ENCODE results near the gene NBEAL2.
"Not testable (repeated sequence)": the region's sequence is repeated elsewhere in the genome, so short reads cannot be mapped to it uniquely, and the experiment has no call there.

Gene NBEAL2

DNA sequence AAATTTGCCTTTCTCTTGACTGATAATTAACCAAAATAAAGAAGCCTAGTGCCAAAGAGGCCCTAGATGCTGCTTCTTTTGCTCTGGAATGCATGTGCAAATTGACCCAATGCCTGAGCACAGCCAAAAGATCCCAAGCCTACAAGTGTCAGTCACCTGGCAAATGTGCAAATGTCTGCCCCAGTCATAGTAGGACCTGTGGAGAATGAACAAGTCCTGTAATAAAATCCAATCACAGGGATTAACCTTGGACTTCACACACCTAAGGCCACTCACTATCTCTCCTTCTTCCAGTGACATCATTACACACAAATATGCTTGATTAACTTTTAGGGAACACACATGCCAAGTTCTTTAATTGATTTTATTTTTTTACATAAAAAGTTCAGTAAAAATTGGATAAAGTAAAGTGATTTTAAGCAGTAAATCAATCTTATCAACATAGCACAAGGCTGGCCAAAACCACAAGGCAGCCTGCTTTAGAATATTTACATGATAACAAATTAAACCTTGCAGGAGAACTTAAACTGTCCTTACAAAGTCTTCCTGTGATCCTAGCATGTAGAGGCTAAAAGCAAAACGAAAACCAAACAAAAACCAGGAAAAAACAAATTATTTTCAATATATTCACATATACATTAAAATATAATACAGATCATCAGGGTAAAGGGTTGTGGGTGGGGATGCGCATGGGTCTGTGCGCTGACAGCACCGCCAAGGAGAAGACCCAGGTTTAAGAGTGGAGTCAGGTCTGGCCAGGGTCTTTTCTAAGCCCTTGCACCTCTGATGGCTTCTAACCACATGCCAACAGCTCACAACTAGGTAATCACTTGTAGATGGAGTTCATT is 36.8 kb downstream of the NBEAL2 start:
- DNase-seq, result no peak

- DNase-seq, result peak; percentile 33
Measured at GRCh38 chr3:47016934-47017435, 37.5 kb downstream of the NBEAL2 start.

- DNase-seq, result no peak
Measured at GRCh38 chr3:47017504-47018268, 38.2 kb downstream of the NBEAL2 start.

DNA sequence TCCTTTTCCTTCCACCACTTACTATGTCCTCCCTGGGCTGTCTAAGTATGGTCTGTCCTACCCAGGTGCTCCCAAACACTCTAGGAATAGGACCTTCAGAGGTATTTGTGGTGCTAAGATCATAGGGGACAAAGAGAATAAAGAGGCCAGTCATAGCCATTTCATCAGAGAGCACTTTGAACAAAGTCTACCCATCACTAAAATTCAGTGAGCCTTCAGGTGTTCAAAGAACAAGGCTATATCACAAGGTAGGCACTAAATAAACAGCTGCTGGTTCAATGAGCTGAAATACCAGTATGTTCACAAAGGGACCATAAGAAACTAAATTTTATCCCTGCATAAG is 38.8 kb downstream of the NBEAL2 start:
- no peak for DNase-seq

DNA sequence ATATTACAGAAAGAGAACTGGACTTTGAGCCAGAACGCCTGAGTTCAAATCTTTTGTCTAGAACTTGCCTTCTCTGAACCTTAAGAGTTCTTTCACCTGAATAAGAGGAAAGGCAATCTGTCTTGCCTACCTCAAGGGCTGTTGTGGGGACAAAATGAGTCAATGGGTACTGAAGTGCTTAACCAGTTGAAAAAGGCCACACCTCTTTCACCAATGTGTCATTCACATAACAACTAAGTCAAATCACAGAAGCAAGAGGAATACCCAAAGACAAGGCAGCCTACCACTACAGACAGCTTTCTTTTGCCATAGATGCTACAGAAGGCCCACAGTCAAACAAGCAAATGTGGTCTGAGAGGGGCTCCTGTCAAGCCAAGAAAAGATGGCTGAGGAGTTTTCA is 39.7 kb downstream of the NBEAL2 start:
- no peak for DNase-seq

DNA sequence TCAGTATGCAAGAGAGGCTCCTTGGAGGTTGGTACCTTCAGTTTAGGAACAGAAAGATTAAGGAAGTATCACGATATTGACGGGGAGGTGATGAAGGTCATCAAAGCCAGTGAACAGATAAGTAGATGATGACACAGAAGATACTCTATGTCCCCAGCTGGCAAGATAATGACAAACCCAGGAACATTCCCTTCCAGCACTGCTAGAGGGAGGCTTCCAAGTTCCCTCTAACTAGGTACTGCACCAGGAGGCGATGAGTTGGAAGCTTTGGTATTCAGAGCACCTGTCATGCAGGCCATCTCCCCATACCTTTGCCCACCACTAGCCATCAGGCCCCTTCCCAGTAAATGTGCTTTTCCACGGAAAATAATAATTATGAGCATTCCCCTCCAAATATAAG is 40.8 kb downstream of the NBEAL2 start:
- DNase-seq, result no peak

- DNase-seq, result no peak
Measured at GRCh38 chr3:47022641-47023071, 43.2 kb downstream of the NBEAL2 start.

DNA sequence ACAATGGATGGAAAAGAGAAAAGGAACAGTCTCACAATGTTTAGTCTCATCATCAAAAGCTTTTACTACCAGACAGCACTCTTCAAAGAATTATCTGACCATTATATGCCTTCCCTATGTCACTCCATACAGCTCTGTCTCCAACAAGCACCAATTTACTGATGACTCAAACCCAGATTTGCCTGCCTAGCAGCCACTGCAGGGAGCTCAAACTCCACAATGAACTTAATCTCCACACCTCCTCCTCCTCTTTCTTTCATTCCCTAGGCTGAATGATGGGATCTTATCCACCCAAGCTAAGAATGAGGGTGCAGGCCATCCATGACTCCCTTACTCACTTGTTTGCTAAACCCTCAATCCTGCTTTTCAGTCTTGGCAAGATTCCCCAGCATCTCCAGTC is 45.5 kb downstream of the NBEAL2 start:
- DNase-seq, result no peak

GRCh38 chr3:47026432-47026831 is 47.0 kb downstream of the NBEAL2 start:
- not testable (repeated sequence) for DNase-seq

DNA sequence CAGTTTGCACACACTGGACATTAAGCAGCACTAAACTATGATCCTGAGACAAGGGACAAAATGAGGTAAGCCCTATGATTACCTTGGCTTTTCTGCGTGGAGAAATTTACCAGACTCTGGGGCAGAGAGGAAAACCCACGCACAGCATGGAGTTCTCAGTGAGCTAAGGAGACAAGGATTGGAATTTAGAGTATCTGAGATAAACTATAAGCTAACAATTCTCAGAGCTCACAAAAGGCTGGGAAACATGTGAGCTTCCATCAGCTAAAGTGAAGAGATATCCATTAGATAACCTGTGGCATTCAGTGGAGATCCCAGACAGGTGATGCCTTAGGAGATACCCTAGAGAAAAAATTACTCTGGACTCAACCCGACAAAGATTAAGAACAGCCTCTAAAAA is 48.7 kb downstream of the NBEAL2 start:
- DNase-seq, result no peak

DNA sequence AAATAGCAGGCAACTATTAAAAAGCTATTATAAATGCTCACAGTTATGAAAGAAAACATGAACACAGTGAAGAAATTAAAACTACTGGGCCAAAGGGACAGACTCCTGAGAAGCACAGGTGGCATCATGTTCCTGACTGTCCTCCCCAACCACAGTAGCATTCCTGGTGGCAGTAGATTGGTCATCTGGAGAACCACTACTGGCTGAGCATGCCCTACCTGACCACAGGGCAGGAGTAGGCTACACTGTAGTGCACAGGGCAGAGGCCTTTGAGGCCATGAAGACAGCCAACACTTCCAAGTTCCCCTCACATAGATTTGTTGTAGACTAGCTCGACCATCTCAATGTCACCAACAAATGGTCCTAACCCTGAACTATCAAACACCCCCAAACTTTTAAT is 49.2 kb downstream of the NBEAL2 start:
- no peak for DNase-seq

- not testable (repeated sequence) for DNase-seq
Measured at GRCh38 chr3:47031041-47031440, 51.6 kb downstream of the NBEAL2 start.

GRCh38 chr3:47034868-47035489 is 55.5 kb downstream of the NBEAL2 start:
- DNase-seq, result no peak

DNA sequence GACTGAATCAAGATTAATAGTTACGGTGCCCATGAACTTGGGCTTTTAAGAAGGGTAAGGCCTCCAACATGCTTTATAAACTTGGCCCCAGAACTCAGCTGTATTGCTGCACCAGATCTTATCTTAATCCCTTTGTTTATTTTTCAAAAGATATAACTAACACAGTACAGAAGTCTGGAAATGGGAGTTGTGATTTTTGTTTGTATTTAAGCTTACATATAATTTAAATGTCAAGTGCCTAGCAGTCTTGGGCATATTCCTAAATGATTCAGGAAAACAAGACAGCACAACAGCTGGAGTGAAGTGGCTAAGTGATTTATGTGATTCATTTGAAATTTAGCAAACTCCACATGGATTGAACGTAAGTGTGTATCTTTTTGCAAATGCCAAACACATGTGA is 56.2 kb downstream of the NBEAL2 start:
- DNase-seq, result no peak

- DNase-seq, result no peak
Measured at GRCh38 chr3:47036145-47036544, 56.7 kb downstream of the NBEAL2 start.

- DNase-seq, result not testable (repeated sequence)
Measured at GRCh38 chr3:47037302-47037701, 57.8 kb downstream of the NBEAL2 start.

GRCh38 chr3:47041114-47041513 is 61.6 kb downstream of the NBEAL2 start:
- no peak for DNase-seq

GRCh38 chr3:47042231-47042791 is 62.8 kb downstream of the NBEAL2 start:
- DNase-seq, result no peak

DNA sequence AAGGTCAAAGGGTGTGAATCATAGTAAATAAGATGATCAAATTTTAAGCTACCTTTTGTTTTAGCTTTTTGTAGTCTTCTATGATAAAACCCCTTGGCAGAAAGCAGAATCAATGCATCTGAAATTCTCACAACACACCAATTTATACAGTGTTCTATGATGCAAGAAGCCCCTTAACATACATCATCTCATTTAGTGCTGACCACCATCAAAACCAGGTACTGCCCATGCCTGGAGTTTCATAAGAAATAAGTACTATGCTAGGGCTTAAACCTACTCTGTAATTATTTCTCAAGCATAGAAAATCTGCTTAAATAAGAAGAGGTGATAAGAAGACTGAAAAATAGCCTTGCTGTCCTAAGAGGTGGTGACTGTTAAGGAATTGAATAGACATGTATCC is 67.6 kb downstream of the NBEAL2 start:
- DNase-seq, result no peak

DNA sequence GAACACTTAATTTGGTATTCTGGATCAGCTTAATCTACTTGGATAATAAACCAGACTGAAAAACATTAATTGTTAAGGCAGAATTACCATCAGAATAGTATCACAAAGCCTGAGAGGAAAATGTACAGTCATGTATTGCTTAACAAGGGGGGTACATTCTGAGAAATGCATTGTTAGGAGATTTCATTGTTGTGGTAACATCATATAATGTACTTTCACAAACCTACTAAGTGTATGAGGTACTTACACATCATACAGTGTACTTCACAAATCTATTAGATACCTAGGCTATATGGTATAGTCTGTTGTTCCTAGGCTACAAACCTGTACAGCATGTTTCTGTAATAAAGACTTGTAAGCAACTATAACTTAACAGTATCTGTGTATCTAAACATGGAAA is 68.2 kb downstream of the NBEAL2 start:
- DNase-seq, result no peak

- DNase-seq, result no peak
Measured at GRCh38 chr3:47054412-47054811, 74.9 kb downstream of the NBEAL2 start.

- DNase-seq, result no peak
Measured at GRCh38 chr3:47056705-47057104, 77.2 kb downstream of the NBEAL2 start.

DNA sequence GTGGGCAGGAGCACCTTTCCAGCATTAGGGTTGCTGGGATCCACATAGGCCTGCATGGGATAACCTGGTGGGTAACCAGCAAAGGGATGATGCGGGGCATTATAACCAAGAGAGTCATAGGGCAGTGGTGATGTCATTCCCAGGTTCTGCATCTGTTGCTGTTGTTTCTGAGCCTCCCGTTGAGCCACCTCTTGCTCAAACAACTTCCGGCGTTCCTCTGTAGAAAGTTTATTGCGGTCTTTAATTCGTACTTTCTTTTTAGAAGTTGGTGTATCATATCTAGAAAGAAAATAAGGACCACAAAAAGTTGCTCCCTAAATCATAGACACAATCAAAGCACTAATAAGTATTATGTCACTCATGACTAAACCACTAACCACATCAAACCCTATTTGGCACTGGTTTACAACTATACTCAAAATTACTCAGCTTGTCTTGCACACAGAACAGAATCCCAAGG is 77.8 kb downstream of the NBEAL2 start:
- DNase-seq, result peak; percentile 70

Data from CD4-positive, alpha-beta T cell treated with Interleukin-12 subunit alpha and Interleukin-12 subunit beta, for 1 hour (primary cell).